Left ventricle myocardium inferior (tissue), 1 donor: ENCODE measurements around the gene LRP1B. TPM values are rescaled to one million over a fixed set of nuclear protein-coding genes. Genes with fewer than 3 reads are reported as not detected.

ENCODE experiments used
- DNase-seq: peaks from one replicate; pipeline ENCODE4 v3.0.0-alpha.2; 2020
- H3K27ac ChIP-seq: fragments of 200-600 bp; replicated peaks from 2 replicates; pipeline ENCODE4 v1.8.0; 2021
- H3K27me3 ChIP-seq: fragments of 200-600 bp; 2 replicates; pipeline ENCODE4 v1.8.0; 2021; ENCODE audit warnings: low read depth
- H3K36me3 ChIP-seq: fragments of 200-600 bp; 2 replicates; pipeline ENCODE4 v1.8.0; 2021
- H3K4me1 ChIP-seq: fragments of 200-600 bp; 2 replicates; pipeline ENCODE4 v1.8.0; 2021
- H3K4me3 ChIP-seq: fragments of 200-600 bp; 2 replicates; pipeline ENCODE4 v1.8.0; 2021; ENCODE audit warnings: mild to moderate bottlenecking, moderate library complexity
- H3K9me3 ChIP-seq: fragments of 200-600 bp; replicated peaks from 2 replicates; pipeline ENCODE4 v1.8.0; 2021
- CTCF ChIP-seq: fragments of 200-600 bp; IDR thresholded peaks from 2 replicates; pipeline ENCODE4 v1.8.0; 2021; ENCODE audit warnings: antibody characterized with exemption, mild to moderate bottlenecking, borderline replicate concordance
- intact Hi-C: fragments of 100-400 bp; cut with micrococcal nuclease; formaldehyde crosslinking; loops from one replicate; pipeline ENCODE4 v1.11.0; 2022
- total RNA-seq: library from RNA; stranded (reverse); fragmentation: NEBNext Ultra II Directional; extraction: Animal tissue kit (Norgen Biotek cat#: 25700); gene quantifications from one replicate; pipeline ENCODE4 v1.2.1, GENCODE V29; 2021
- donor health status: DM: no; HTN: yes; CAD: no; lungs with severe emphysema.

Gene LRP1B
- total RNA-seq, 1 donor from 2014 or later = 0.08 TPM

- intact Hi-C loops = no loop called here
- Histone ChIP-seq H3K4me1 (no peaks in the 10 kb centered on the region), H3K36me3 (no peaks in the 10 kb centered on the region), H3K4me3 (no peak overlapping the region), H3K27me3 (no peaks in the 10 kb centered on the region), H3K9me3 (no peaks in the 10 kb centered on the region), H3K27ac (no peak overlapping the region)
- no peak for TF ChIP-seq CTCF
- DNase-seq = no peak
Measured at GRCh38 chr2:142010477-142011270, 120.1 kb downstream of the LRP1B start.

GRCh38 chr2:142008135-142008744 is 122.6 kb downstream of the LRP1B start:
- intact Hi-C loops = no loop called here
- no peaks in the 10 kb centered on the region for H3K9me3 ChIP-seq
- H3K27ac ChIP-seq = no peak overlapping the region
- TF ChIP-seq CTCF = no peak
- DNase-seq = no peak
- H3K36me3 ChIP-seq = no peaks in the 10 kb centered on the region
- H3K27me3 ChIP-seq = no peaks in the 10 kb centered on the region
- no peak overlapping the region for H3K4me3 ChIP-seq
- no peaks in the 10 kb centered on the region for H3K4me1 ChIP-seq

- no peak for TF ChIP-seq CTCF
- Histone ChIP-seq H3K27me3 (no peaks in the 10 kb centered on the region), H3K36me3 (no peaks in the 10 kb centered on the region), H3K4me3 (no peak overlapping the region), H3K9me3 (no peaks in the 10 kb centered on the region), H3K27ac (no peak overlapping the region), H3K4me1 (no peaks in the 10 kb centered on the region)
- intact Hi-C loops = no loop called here
- DNase-seq = no peak
Measured at GRCh38 chr2:141994066-141994465, 136.8 kb downstream of the LRP1B start.

- intact Hi-C loops = no loop called here
- no peaks in the 10 kb centered on the region for H3K9me3 ChIP-seq
- no peak overlapping the region for H3K27ac ChIP-seq
- no peaks in the 10 kb centered on the region for H3K27me3 ChIP-seq
- no peaks in the 10 kb centered on the region for H3K4me1 ChIP-seq
- H3K36me3 ChIP-seq = no peaks in the 10 kb centered on the region
- no peak for DNase-seq
- no peak for TF ChIP-seq CTCF
- H3K4me3 ChIP-seq = no peak overlapping the region
Measured at GRCh38 chr2:141992695-141993094, 138.1 kb downstream of the LRP1B start.

GRCh38 chr2:141968433-141968832 is 162.4 kb downstream of the LRP1B start:
- Histone ChIP-seq H3K36me3 (no peaks in the 10 kb centered on the region), H3K4me3 (no peak overlapping the region), H3K4me1 (no peaks in the 10 kb centered on the region), H3K27ac (no peak overlapping the region), H3K9me3 (no peaks in the 10 kb centered on the region), H3K27me3 (no peaks in the 10 kb centered on the region)
- DNase-seq = no peak
- intact Hi-C loops = no loop called here
- no peak for TF ChIP-seq CTCF
